ENCODE data around the gene FBXO7. TPM values are rescaled to one million over a fixed set of nuclear protein-coding genes. Genes with fewer than 3 reads are reported as not detected.

The FBXO7 gene
- total RNA-seq, 4 donors from 2014 or later, result 73.4 to 95.1 (median 87.3) TPM

GRCh38 chr22:32499666-32500065 is 25.1 kb downstream of the FBXO7 start:
- WGBS, 2 donors (ENCODE audit: low coverage in 1 of 2), result 74 to 77% methylated on average over 3 of the region's 3 CpGs
- H3K36me3 ChIP-seq, result peaks cover 4 to 61% of the 10 kb centered on the region in 2 donors
- H3K9me3 ChIP-seq, result no peaks in the 10 kb centered on the region
- no peak for ATAC-seq
- H3K27me3 ChIP-seq, result no peaks in the 10 kb centered on the region
- TF ChIP-seq POLR2A (IDR thresholded peaks at IDR 0.05) (no peak), CTCF (IDR thresholded peaks at IDR 0.05) (no peak), EP300 (IDR thresholded peaks at IDR 0.05) (no peak)
- no peak overlapping the region for H3K4me3 ChIP-seq
- H3K27ac ChIP-seq, result no peak overlapping the region
- no peaks in the 10 kb centered on the region for H3K4me1 ChIP-seq

- no peak for ATAC-seq
- Histone ChIP-seq H3K4me3 (no peak overlapping the region), H3K9me3 (no peaks in the 10 kb centered on the region), H3K27ac (no peak overlapping the region), H3K27me3 (no peaks in the 10 kb centered on the region), H3K36me3 (peaks cover 3 to 40% of the 10 kb centered on the region in 2 donors), H3K4me1 (no peaks in the 10 kb centered on the region)
- 57 to 75% methylated on average over 6 of the region's 9 CpGs for WGBS, 2 donors (ENCODE audit: low coverage in 1 of 2)
- TF ChIP-seq CTCF (IDR thresholded peaks at IDR 0.05) (no peak), POLR2AphosphoS5 (IDR thresholded peaks at IDR 0.05) (no peak), POLR2A (IDR thresholded peaks at IDR 0.05) (no peak), EP300 (IDR thresholded peaks at IDR 0.05) (no peak)
Measured at GRCh38 chr22:32501836-32502752, 27.5 kb downstream of the FBXO7 start.

GRCh38 chr22:32509045-32509444 is 34.4 kb downstream of the FBXO7 start:
- Histone ChIP-seq H3K4me1 (no peaks in the 10 kb centered on the region), H3K36me3 (peaks cover 0 to 4% of the 10 kb centered on the region in 2 donors), H3K4me3 (no peak overlapping the region), H3K9me3 (no peaks in the 10 kb centered on the region), H3K27ac (no peak overlapping the region), H3K27me3 (no peaks in the 10 kb centered on the region)
- ATAC-seq, result no peak
- 85 to 97% methylated on average over 6 to 7 of the region's 7 CpGs for whole genome bisulfite sequencing, 2 donors (ENCODE audit: low coverage in 1 of 2)
- TF ChIP-seq POLR2AphosphoS5 (IDR thresholded peaks at IDR 0.05) (no peak), EP300 (IDR thresholded peaks at IDR 0.05) (no peak), POLR2A (IDR thresholded peaks at IDR 0.05) (no peak), CTCF (IDR thresholded peaks at IDR 0.05) (no peak)

DNA sequence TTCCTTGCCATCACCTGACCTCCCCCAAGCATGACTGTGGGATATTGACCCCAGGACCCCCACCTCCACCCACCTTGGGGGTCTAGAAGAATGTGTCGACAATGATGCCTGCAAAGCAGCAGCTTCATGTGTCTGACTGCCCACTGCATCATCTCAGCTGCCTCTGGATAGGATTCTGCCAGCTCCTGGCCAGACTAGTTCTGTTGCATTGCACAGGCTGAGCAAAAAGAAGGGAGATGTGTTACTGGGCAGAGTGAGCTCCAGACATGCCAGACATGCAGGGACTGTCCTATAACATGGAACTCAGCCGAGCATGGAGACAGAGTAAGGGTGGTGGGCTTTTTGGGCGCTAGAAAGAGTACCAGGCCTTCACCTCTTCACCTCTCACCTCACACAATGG is 36.7 kb downstream of the FBXO7 start:
- ATAC-seq, result no peak
- WGBS, 2 donors (ENCODE audit: low coverage in 1 of 2), result 80 to 95% methylated on average over 2 of the region's 3 CpGs

More for the DNA sequence above, 36.7 kb downstream of the FBXO7 start:
- Histone ChIP-seq H3K27me3 (no peaks in the 10 kb centered on the region), H3K36me3 (no peaks in the 10 kb centered on the region), H3K9me3 (no peaks in the 10 kb centered on the region), H3K4me3 (no peak overlapping the region), H3K4me1 (no peaks in the 10 kb centered on the region), H3K27ac (no peak overlapping the region)
- TF ChIP-seq POLR2AphosphoS5 (IDR thresholded peaks at IDR 0.05) (no peak), EP300 (IDR thresholded peaks at IDR 0.05) (no peak), POLR2A (IDR thresholded peaks at IDR 0.05) (no peak), CTCF (IDR thresholded peaks at IDR 0.05) (no peak)

All from gastroesophageal sphincter (tissue), 4 donors.